IMR-90 (cell line): ENCODE data around the gene CBY1.

Experiments
- CHD1 ChIP-seq: IDR thresholded peaks from 2 replicates; pipeline ENCODE4 v1.6.1; 2012; ENCODE audit warnings: low read depth, low read length, improper control_type of control experiment
- MAZ ChIP-seq: IDR thresholded peaks from 2 replicates; pipeline ENCODE4 v1.6.1; 2012; ENCODE audit warnings: low read depth, mild to moderate bottlenecking, low read length, improper control_type of control experiment, moderate library complexity, borderline replicate concordance
- POLR2A ChIP-seq: IDR thresholded peaks from 2 replicates; pipeline ENCODE4 v1.6.1; 2012; ENCODE audit warnings: mild to moderate bottlenecking, low read depth, low read length
- RAD21 ChIP-seq: IDR thresholded peaks from 2 replicates; pipeline ENCODE4 v1.6.1; 2012; ENCODE audit warnings: low read length, improper control_type of control experiment
- RCOR1 ChIP-seq: IDR thresholded peaks from 2 replicates; pipeline ENCODE4 v1.6.1; 2012; ENCODE audit warnings: mild to moderate bottlenecking, low read length, improper control_type of control experiment; ENCODE audit not compliant: insufficient replicate concordance
- SMC3 ChIP-seq: fragments of 150-350 bp; IDR thresholded peaks from 2 replicates; pipeline ENCODE4 v1.6.1; 2016; ENCODE audit warnings: low read depth, mild to moderate bottlenecking, antibody characterized with exemption, low read length, moderate library complexity
- TF ChIP-seq, protein P1 (sequence below): conservative IDR thresholded peaks from 2 replicates; pipeline ENCODE4 v1.5.1; 2012; ENCODE audit warnings: mild to moderate bottlenecking, low read depth, low read length, improper control_type of control experiment

GRCh38 chr22:38712486-38713207 is 56.2 kb downstream of the CBY1 start:
- TF ChIP-seq, protein P1, sequence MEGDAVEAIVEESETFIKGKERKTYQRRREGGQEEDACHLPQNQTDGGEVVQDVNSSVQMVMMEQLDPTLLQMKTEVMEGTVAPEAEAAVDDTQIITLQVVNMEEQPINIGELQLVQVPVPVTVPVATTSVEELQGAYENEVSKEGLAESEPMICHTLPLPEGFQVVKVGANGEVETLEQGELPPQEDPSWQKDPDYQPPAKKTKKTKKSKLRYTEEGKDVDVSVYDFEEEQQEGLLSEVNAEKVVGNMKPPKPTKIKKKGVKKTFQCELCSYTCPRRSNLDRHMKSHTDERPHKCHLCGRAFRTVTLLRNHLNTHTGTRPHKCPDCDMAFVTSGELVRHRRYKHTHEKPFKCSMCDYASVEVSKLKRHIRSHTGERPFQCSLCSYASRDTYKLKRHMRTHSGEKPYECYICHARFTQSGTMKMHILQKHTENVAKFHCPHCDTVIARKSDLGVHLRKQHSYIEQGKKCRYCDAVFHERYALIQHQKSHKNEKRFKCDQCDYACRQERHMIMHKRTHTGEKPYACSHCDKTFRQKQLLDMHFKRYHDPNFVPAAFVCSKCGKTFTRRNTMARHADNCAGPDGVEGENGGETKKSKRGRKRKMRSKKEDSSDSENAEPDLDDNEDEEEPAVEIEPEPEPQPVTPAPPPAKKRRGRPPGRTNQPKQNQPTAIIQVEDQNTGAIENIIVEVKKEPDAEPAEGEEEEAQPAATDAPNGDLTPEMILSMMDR = no peak
- no peak for TF ChIP-seq MAZ
- no peak for TF ChIP-seq POLR2A
- no peak for TF ChIP-seq SMC3
- TF ChIP-seq RAD21 = no peak
- no peak for TF ChIP-seq CHD1
- no peak for TF ChIP-seq RCOR1
